Activated CD4-positive, alpha-beta T cell treated with anti-CD3 and anti-CD28 coated beads for 48 hours (primary cell): Measurements from ENCODE around the gene SAMD4A.

Source experiments
- DNase-seq: peaks from one replicate; pipeline ENCODE4 v3.0.0-alpha.2; 2020

The SAMD4A gene

DNA sequence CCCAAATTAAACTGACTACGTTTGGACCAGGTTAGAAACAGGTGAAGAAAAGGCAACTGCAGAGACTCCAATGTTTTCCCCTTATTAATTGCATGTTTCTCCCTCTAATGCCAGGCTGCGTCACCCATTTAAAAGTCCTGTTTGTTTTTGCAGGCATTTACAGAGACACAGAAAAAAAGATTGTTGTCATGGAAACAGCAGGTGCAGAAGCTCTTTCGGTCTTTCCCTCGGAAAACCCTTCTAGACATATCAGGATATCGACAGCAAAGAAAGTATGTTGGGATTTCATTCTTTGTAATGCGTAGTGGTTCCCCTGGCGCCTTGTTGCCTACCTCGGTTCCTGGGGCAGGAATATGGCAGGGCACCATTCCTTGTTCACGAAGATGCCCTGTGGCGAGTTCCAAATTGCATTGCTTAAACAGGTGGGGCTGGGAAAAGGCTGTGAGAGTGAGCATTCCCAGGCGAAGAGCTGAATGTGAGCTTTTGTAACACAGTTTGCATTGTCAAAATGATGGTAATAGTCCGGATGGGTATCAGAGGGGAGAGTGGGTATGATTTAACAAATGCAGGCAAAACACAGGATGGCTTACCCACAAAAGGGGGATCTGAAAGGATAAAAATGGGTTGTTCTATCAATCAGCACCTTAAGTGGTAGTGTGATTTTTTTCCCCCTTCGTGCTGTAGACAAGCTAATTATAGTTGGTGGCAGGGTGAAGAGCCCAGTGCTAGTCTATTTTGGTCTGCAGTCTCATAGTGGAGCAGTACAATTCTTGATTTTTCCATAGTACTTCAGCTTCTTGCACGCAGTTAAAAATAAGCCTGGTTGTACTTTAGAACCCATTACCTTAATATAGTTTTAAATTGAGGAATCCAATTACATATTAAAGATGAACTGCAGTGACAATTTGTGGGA is 203.3 kb downstream of the SAMD4A start:
- no peak for DNase-seq

DNA sequence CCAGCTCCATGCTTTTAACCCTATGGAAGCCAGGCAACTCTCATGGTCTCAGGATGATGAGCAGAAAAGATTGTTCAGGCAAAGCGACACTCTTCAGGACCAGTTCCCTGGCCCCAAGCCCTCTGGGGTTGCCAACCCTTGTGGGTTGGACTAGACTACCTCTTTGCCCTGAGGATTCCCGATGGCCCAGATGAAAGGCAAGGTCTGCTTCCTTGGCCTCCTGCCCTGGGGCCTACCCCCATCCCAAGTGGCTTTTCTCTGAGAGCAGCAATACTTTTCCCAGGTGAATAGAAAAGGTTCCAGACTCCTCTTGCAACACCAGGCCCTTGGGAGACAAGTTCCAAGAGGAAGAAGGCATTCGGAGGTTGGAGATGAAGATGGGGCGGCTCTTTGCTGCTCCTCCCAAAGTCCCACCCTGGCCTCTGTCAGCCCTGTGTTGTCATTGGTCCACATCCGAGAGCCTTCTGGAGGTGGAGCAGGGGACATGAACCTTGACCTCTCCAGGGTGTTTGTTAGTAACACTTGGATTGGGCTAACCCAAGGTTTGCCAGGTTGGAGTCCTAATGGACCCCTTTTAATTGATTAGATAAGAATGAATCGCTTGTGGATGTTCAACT is 204.6 kb downstream of the SAMD4A start:
- DNase-seq: no peak

DNA sequence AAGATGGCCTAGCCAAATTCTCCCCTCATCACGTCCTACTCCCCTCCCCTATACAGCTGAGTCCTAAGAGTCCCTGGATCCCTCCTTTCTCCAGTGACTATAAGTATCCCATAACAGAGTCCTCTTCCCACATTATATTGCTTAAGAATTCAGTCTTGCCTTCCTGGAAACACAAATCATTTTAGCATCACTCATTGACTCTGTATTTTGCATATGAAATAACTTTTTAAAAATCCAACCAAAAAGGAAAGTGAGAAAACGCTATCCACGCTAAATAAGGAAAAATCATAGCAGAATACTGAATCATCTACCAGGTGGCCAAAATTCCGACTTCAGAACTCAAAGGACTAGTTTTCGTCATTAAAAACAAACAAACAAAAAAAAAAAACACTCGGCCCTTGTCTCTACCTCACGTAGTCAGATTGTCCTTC is 205.5 kb downstream of the SAMD4A start:
- no peak for DNase-seq

DNA sequence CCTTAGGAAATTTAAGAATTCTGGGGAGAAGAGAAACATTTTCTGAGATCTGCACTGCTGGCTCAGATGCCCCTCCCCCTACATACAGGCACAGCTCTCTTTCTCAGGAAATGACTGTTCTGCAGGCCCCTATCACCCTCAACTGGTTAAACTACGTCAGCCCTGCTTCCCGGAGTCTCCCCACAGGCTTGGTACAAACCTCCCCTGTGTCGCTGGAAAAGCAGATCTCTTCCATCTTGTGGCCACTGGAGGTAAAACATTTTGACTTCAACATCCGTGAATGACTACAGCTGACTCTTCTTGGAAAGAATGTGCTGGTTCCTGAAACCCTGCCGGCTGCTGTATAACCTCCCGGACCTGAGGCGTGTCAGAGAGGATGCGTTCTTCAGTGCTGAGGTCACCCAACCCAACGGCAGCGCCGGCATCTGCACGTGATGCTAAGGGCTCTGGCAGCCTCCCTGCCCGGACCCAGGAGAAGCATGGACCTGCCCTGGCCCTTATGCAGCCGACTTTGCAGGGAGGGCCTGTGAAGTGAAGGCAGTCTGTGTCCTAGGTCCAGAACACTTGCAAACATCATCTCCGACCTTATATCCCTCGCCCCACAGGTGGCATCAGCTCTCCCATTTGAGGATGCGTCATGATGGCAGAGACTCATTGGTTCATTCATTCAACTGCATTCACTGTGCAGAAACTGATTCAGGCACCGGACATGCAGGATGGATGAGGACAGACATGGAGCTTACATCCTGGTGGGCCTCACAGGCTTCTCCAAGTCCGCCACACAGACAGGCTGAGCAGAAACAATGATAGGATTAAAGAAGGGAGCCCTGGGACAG is 206.5 kb downstream of the SAMD4A start:
- peak; percentile 87 for DNase-seq

DNA sequence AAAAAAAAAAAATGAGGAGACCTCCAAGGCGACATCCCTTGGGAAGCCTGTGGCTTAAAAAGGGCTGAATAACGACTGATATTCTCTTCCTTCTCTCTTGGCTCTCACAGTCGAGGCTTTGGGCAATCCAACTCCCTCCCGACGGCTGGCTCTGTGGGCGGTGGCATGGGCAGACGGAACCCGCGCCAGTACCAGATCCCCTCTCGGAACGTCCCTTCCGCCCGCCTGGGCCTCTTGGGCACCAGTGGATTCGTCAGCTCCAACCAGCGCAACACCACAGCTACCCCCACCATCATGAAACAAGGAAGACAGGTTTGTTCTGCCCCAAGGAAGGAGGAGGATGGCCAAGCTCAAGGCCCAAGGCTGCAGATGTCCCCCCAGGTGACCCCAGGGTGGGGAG is 207.9 kb downstream of the SAMD4A start:
- no peak for DNase-seq

DNA sequence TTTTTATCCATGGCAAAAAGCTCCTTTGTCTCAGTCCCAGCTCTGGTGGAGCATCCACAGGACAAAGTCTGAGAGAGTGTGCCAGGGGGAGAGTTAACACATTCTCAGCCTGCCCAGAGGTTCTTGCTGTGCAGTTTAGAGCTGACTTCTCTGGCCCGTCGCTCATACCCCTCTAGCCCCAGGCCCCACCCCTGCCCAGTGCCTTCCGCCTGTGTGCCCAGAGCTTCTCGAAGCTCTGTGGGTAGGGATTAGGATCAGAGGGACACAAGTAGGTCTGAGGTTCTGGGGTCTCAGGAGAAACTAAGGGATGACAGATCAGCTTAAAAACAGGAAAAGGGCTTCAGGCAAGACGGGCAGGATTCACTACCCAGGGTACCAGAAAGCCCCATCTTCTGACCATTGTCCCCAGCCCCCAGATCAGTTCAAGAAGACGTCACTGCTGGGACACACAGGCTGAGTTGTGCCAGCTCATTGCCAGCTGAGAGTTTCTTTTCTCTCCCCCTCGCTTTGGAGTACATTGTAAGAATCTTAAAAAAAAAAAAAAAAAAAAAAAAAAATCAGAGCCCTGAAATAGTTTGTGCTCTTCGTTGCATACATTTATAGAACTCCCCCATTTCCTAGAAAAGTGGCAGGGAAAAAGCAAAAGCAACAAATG is 208.7 kb downstream of the SAMD4A start:
- no peak for DNase-seq

DNA sequence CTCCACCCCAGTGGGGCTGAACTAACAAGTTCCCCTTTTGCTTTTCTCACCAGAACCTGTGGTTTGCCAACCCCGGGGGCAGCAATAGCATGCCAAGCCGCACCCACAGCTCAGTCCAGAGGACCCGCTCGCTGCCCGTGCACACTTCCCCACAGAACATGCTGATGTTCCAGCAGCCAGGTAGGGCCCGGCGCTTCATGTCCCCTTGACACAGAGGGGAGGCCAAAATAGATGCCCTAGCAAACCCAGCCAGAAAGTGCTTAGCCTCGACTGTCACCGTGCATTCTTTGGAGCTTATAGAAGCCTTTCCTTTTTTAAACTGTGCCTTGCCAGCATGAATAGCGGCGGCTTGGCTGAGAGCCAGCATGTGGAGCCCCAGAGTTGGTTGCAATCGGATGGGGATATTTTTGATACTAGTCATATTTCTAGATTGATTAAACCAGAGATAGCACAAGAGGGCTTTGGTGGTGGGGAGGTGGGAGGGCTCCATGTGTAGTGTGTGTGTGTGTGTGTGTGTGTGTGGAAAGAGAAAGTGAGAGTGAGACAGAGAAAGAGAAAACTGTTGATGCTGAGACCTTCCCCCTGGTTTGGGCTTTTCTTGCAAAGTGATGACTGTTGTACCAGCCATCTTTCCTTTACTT is 209.6 kb downstream of the SAMD4A start:
- peak; percentile 92 for DNase-seq

DNA sequence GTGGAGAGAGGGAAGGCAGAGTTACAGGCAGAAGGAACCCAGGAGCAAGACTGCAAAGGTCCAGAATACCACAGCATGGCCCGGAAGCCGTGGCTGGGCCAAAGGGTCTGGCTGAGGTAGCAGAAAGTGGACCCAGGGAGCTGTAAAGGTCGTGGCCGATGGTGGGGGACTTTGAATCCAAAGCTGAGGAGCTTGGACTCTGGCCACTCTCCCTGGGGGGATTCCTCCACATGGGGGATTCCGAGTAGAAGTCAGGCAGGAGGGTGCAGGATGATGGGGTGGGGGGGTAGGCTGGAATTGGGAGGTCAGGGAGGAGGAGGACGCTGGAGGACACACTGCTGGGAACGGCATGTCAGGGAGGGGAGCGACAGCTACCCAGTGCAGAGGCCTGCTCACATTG is 210.5 kb downstream of the SAMD4A start:
- no peak for DNase-seq

DNA sequence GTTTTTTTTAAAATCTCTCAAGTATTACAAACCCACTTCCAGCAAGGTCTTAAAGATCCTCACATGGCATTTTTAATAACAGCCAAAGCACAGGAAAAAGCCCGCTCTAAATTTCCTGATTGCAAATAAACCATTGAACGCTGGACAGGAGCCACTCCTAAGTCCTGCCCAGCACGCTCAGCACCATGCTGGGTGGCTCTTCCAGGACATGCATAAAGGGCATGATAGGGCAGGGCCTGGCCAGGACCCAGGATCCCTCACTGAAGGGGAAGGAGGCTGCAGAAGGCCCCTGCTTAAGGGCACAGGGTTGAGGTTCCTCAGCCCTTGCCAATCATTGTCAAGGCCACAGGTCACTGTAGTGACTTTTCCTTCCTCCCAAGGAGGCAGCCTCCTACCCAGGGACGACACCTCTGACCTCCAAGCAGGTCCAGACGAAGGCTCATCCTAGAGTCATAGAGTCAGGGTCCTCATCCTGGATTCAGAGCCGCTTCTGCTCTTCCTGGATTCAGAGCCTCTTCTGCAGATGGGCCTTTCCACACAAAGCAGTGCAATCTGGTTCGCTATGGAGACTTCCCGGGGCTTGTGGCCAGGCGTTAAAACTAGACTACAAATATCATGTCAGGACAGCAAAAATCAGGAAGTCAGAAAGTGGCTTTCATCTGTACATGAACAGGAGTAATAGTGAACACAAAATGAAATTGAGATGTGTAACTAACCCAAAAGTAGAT is 211.9 kb downstream of the SAMD4A start:
- no peak for DNase-seq

DNA sequence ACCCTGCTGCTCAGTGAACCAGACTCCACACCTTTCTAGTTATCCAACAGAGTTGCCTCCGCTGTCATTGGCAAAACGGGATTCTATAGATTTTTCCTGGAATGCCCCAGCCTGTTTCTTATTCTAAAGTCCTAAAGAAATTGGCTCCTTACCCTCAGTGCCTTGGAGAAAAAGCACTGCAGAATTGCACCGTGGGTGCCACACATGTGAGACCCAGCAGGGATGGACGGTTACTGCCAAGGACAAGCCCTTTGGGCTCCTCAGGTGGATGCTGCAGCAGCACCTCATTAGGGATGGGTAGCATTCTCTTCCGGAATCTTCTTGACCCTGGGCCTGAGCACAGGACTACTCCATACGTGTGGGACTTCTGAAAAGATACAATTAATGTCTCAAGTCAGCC is 214.2 kb downstream of the SAMD4A start:
- DNase-seq: no peak

DNA sequence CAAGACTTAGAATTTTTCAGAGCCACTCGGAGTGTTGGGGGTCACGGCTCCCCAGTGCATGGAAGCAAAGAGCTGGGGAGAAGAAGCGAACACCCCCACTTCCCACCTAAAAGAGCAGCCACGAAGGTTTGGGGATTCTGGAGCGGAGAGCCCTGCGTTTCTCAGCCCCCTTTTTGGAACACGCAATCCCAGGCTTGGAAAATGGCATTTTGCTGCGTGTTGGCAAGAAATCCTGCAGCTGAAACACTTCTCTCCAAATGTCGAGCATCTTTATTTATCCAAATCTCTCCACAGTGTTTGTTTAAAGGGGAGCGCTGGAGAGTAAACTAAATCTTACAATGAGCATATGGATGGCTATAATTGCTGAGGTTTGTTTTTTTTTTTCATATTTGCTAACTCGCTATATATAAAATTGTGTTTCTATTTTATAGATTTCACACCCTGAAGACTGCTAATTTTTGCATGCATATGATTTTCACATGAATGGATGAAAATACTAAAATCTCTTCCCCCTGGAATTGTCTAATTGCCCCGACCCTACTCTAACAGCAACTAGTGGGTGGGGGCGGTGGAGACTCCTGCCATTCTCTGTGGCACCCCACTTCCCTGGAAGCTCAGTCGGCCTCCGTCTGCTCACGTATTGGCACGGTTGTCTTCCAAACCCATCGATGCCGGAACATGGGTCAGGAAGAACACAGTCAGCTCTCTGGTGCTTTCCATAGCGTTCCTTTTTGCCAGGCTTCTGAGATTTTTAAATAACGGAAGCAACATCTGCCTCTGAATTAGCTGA is 215.2 kb downstream of the SAMD4A start:
- DNase-seq: no peak

DNA sequence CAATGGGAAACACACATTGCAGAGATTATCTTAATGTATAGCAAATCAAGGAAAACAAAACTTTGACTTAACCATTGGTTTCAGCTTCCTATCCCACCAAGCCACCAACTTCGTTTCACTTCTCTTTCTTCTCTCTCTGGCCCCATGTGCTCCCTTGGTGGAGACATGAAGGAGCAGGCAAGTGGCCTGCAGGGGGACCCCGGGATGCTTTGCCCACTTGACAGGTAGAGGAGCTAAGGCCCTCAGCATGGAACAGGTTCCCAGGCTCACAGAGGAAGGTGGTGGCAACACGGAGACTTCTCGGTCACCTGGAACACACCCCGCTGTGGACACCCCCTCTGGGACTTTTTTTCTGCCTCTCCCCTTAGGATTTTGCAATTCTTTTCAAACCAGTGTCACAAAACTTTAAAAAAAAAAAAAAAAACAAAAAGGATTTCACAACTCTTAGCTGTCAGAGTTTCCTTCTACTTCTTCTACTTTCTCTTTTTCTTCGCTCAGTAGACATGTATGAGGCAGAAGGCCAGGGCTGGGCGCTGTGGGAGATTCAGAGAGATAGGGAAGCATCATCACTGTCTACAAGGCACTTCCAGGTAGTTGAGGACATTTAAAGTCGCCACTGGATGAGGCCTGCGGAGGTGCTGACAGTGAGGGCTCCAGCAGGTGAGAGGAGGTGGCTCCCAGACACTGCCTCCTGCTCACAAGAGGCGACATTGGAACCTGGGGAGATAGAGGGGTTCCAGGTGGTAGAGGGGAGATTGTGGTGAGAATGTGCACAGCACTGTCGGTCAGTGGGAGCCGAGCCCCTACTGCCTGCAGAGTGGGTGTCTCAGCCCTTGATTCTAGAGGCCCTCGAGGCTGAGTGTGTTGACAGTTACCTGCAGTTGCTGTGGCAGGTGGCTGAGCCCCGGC is 216.1 kb downstream of the SAMD4A start:
- peak; percentile 26 for DNase-seq

DNA sequence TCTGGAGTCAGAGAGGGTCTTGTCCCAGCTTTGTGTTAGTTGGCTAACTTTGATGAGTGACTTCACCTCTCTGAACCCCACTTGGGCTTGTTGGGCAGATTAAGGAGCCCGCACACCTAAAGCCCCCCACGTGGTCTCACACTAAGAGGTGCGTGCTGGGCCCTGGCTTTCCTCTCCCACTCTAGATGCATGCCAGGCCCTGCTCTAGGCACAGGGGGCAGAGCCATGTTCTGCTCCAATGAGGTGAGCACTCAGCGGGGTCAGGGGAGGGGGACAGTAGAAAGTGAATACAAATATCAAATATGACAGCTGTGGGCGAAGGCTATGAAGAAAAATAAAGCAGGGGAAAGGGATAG is 216.7 kb downstream of the SAMD4A start:
- DNase-seq: no peak

DNA sequence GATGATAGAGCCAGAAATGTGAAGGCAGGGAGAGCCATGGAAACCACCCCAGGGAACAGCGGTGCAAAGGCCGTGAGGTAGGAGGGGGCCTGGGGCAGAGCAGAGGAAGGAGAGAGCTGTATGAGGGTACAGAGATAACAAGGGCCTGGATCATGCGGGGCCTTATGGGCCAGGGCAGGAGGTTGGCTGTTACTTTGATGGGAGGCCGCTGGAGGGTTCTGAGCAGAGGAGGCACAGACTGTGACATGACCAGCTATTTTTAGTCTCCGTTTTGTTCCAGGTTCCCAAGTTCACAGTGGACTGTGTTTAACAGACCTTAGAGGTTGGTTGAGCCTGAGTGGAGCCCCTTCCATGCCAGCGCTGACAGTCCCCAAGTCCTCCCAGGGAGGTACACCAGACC is 217.1 kb downstream of the SAMD4A start:
- DNase-seq: no peak

DNA sequence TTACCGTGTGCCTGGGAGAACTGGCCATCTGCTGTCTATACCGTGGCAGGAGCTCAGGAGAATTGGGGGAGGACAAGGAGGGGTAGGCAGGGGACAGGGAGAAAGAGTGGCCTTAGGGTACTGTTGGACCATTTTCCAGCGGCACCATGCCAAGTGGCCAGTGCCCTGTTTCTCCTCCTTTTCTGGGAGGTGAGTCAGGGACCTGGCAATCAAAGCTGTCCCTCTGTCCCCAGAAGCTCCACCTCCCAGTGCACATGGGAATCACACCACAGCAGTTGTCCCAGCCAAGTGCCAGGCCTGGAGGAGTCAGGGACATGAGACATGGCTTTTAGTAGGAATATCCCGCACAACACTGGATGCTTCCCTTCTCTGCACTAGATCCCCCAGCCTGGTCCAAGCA is 217.7 kb downstream of the SAMD4A start:
- no peak for DNase-seq

DNA sequence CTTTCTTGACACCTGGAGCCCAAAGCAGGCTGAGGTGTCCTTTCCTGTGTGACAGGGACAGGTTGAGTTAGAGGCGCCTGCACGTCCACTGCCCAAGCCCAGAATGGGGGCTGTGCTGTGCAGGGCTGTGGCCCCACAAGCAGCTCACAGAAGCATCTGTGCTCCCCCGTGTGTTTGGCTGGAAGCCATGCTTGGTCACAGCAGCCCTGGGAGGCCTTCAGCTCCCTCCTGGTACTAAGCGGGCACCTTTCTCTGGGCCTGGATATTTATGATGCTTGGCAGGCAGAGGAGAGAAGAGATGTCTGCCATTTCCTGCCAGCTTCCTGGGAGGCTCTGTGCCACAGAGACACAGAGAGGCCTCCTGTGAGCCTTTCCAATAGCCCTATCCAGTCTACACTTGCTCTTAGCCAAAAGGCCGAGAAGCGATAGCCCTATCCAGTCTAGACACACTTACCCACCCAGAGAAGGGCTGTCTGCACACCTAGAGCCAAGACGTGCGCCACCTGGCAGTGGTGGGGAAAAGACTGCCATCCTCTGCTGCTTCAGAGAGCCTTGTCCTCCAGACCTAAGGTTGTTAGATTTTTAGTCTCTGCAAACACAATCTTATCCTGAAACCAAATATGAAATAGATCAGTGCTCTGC is 218.3 kb downstream of the SAMD4A start:
- no peak for DNase-seq

DNA sequence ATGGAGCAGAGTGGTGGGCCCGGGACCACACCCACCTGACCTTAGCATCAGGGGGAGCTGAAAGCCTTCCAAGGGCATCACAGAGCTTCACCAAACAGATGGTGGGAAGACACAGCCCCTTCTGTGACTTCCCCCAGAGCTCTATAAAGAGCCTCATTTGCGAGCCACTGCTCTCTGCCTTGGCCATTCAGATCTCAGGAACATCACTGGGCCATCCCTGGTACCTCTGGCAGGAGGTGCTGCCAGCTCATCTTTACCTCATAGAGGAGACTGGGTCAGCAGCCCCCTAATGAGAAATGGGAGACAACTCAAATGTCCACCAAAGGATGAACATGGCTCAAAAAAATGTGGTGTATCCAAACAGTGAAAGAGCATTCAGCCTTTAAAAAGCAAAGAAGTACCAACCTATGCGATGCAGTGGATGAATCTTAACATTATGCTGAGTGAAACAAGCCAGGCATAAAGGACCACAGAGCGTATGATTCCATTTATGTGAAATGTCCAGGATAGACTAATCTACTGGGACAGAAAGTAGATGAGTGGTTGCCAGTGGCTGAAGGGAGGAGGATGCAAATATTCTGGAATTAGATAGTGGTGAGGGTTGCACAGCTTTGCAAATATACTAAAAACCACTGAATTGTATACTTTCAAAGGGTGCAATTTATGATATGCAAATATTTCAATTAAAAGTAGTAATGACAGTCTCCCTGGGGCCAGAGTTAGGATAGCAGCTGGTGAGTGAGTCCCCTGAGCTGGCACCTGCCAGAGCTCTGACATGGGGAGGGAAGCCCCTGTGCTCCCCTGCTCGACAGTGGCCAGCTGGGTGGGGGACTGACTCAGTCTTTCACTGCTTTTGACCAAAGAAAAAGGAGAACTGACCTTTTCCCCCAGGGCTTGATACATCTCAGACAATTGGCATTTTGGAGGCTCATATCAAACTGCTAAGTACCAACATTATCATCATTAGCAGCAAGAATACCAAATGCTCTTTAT is 219.1 kb downstream of the SAMD4A start:
- DNase-seq: no peak

DNA sequence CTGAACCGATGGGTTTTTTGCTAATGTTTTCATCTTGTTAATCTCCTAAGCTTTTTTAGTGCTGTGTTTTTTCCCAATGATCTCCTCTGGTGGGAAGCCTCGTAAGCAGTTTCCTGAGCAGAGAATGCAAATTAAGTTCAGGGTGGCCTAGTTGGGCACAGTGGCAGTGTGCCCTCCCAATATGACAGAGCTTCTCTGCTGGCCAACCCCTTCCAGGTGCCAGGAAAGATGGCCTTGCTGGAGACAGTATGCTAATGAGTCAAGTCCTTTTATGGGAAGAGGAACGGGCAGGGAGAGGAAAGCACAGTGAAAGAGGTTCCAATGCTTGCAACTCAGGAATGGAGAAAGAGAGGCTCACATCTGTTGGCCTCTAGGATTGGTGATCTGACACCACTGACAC is 219.9 kb downstream of the SAMD4A start:
- no peak for DNase-seq
